HuH-7.5 (cell line): ENCODE measurements around the gene CENPP.

Source experiments
- DNase-seq: peaks from one replicate; pipeline ENCODE4 v3.0.0; 2011; ENCODE audit warnings: low spot score

CENPP gene

DNA sequence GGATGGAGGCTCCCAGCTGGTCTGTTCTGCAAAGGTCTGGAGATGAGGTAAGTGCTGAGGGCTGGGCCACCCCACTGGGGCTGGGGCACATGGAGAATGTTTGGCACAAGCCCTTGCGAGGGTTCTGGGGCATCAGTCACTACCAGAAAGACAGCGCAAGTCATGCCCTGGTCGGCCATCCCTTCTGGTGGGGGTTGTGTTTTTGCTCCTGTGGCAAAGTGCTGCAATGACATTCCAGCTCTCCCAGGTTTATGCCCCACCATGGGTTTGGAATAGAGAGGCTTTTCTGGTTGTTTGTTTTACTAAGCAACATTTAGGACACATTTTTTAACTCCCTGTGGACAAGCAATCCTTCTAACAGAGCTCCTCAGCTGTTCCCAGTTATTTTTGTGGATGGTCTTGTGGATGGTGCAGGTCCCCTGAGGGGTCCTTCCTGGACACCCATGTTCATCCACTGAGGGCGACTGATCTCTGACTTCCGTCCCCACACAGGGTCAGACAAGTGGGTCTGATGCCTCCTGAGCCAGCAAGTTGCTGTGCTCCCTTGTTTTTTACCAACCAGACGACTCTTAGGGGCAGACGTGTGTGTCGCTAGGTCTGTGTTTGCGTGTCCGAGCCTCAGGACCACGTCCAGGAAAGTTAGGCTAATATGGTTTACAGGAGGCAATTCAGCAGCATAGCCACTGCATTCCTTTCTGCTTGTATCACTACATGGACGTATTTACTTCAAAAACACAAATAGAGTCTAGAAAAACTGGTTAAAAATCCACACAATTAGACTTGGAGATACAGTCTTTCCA, 274.9 kb downstream of the CENPP start:
- DNase-seq = no peak

DNA sequence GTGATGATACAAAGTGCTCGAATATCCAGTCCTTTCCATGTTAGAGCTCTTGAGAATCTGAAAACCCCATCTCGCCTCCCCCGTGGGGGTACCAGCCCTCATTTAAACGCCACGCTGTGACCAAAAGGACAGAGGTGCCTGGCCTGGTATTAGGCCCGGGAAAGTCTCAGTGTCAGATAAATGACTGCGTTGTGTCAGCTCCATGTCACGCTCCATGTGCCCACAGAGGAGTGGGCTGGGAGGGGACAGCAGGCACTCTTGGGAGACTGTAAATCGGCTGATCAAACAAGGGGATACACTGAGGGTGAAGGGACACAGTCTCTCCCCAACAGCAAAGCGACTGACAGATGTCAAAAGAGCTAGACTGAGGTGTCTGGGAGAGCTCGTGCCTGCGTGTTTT, 275.7 kb downstream of the CENPP start:
- no peak for DNase-seq

DNA sequence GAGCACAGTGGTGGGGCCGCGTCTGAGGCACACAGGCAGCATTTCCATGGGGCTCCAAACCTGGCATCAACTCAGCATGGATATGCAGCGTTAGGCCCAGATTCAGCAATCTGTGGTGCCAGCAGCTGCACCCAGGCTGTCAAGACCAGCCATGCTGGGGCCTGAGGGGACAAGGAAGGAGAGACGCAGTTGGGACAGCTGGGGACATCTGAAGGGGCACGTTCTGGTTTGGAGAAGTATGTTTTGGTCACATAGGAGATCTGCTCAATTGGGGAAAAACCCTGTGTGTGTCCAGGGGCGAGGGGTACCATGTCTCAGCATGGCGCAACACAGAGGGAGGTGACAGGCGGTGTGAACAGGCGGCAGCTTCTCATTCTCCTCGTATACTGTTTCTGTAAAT, 276.7 kb downstream of the CENPP start:
- no peak for DNase-seq

DNA sequence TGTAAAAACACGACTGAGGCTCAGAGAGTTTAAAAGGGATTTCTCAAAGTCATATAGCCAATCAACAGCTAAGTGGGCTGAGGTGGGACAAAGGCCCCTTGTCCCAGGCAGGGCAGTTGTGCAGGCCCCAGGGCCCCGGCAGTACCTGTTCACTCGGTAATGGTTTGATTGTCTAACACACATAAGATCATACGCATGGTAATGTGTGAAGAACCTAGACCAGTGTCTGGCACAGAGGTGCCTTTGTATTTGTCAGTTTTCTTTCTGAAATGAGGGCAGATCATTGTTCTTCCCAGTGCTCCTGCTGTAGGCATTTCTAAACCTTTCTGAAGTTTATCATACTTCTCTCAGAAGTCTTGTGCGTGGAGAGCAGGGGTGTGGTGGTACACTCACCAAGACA, 277.3 kb downstream of the CENPP start:
- DNase-seq = no peak

DNA sequence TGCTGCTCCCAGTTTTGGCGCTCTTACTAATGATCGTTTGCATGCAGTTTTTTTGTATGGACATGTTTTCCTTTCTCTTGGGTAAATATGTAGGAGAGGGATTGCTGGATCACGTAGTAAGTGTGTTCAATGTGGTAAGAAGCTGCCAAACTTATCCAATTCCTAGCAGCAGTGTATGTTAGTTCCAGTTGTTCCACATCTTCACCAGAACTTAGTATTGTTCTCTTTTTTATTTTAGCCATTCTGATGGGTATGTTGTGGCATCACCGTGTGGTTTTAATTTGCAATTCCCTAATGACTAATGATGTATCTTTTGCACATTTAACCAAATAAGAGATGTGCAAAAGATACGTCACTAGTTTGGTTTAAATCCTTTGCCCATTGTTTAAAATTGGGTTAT, 278.2 kb downstream of the CENPP start:
- no peak for DNase-seq

DNA sequence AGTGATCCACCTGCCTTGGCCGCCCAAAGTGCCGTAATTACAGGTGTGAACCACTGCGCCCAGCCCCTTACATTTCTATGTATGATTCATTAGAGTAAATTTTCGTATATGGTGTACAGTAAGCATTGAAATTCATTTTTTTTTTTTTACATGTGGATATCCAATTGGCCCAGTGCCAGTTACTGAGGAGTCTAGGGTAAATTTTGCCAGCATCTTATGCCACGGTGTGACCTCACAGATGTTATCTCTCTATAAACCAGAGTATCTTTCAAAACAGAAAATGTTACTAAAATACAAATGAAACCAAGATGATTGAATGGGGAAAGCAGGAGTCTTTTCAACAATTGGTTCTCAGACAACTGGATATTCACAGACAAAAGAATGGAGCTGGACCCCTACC, 279.5 kb downstream of the CENPP start:
- no peak for DNase-seq

DNA sequence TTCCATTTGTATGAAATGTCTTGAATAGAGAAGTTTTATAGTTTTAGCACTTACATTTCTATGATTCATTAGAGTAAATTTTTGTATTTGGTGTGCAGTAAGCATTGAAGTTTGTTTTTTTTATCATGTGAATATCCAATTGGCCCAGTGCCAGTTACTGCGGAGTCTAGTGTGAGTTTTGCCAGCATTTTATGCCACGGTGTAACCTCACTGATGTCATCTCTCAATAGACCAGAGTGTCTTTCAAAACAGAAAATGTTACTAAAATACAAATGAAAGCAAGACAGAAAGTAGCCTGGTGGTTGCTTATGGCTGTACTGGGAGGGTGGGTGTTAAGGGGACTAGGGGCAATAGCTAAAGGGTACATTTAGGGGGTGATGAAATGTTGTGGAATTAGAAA, 281.3 kb downstream of the CENPP start:
- DNase-seq = no peak

DNA sequence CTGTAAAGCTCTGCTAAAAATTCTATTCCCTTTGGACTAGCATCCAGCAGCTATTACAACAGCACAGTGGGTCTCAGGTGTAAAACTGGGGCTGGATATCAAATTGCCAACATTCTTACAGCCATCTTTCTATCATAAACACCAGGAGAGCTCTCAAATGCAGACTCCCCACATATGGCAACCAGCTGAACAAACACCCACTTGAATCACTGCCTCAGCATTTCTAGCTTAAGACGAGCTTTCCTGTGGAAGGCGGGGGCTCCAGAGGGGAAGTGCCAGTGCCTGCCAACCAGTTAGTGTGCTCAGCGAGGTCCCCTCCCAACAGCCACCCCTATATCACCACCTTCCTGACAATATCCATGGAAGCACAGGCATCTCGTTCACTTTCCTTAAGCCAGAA, 282.0 kb downstream of the CENPP start:
- DNase-seq = no peak

DNA sequence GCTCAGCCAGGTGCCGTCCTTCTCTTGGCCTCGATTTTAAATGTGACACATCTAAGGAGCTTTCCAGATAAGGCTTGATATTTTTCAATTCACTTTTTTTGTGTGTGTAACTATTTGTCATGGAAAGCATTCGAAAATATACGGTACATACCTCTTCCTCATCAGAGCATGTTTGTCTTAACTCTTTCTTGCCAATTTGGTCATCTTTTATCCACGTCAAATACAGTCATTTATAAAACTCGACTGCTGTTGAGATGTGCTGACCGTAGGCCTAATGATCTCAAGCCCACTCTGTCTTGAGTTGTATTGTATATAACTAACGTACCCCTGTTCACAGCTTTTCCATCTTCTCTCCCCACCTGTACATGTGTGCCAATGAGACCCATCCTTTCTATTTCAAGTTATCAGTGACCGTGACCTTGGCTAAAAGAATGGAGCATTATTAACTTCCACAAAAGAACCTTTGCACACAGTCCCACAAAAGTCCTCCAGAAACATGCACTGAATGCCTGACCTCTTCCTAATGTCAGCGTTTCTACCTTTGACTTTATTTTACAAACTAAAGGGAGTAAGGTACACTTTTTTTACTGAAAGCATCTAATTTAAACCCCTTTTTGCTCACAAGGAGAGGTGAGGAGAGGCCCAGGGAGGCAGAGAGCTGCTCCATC, 282.6 kb downstream of the CENPP start:
- no peak for DNase-seq

DNA sequence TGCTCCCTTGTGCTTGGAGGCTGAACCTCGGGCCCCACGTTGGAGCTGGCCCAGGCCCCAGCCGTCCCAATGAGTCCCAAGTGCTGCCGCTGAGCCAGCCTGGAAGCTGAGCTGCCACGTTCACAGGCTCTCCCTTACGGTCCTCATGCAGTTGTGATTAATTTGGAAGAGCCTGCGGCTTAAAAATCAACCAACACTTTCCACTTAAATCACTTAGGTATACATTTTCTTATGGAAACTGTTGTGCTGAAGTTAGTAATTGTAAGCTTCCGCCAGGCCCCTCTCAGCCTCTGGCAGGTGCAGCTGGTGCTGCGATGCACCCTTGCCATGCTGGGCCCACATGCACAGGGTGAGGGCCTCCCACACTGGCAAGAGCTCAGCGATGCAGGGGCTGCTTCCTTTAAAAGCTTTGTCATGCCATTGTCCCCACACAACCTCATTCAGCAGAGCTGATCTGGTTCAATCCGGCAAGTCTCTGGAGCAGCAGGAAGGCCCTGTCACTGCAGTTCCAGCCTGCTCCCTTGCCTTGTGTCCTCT, 283.2 kb downstream of the CENPP start:
- no peak for DNase-seq

DNA sequence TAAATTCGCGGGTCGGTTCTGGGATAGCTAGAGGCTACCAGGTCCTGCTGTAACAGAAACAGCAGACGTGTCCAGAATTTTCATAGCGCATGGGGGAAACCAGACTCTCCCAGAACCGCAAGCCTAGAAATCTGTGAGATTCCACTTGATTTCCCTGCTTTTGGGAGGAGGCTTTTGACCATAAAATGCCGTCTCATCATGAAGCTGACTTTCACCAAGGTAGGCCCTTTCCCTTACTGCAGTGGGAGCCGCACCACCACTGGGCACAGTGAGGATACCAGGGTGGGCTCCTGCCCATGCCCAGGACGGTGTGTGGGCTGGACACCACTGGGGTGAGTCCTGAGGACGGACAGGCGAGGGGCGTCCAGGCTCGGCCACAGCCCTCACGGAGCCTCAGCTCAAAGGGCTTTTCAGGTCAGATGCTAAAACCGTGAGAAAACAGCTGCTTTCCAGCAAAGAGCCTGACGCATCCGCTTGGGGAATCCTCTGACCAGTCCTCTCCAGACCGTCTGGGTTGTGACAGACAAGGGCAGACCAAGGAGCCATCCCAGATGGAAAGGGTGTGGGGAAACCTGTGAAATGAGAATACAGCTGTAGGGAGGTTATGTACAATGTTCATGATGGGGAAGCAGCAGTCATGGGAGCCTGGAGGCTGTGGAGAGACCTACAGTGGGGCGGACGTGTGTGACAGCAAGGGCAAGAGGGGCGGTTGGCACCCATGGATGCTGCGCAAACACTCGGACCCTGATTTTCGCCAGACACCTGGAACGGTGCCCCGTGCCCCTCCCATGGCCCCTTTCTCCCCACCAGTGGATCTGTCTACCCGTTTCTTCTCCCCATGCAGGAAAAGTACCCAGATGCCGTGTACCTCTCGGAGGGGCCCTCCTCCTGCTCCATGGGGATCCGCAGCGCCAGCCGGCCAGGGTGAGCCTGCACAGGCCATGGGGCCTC, 285.0 kb downstream of the CENPP start:
- no peak for DNase-seq

DNA sequence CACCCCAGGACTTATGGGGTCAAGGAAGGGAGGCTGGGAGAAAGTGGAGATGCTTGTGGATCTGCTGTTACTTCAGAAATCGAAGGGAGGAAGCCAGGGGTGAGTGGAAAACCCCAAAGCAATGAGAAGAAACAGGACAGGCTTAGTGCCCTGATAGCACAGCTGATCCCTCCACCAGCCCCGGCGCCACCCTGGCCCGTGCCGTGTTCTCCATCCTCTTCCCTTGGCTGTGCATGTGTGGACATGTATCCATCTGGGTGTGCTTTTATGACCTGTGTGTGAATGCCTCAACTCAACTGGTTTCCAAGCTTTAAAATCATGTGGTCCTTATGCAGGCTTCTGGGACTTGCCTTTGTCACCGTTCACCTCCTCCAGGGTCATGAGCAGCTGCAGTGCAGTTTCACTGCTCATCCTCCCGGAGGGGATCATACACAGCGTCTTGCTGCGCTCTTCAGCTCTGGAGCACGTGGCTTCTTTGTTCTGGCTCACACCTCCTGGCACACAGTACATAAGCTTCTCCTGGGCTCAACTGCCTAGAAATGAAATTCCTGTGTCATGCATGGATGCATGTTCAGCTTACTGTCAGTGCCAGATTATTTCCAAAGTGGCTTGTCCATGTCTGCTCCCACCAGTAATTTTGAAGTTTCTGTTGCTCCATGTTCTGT, 286.0 kb downstream of the CENPP start:
- DNase-seq = no peak

DNA sequence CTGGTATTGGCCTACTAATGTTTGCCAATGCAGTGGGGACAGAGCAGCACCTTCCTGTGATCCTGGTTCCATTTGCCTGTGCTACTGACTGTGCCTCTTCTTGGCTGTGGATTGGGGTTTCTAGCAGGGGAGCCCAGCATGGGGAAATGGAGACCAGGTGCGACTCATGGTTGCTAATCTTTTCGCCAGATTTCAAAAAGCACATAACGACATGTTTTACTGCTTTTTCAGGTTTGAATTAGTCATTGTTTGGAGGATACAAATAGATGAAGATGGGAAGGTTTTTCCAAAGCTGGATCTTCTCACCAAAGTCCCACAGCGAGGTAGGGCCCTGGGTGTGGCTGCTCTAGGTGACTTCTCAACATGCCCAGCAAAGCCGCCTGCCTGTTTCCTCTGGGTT, 286.5 kb downstream of the CENPP start:
- no peak for DNase-seq

DNA sequence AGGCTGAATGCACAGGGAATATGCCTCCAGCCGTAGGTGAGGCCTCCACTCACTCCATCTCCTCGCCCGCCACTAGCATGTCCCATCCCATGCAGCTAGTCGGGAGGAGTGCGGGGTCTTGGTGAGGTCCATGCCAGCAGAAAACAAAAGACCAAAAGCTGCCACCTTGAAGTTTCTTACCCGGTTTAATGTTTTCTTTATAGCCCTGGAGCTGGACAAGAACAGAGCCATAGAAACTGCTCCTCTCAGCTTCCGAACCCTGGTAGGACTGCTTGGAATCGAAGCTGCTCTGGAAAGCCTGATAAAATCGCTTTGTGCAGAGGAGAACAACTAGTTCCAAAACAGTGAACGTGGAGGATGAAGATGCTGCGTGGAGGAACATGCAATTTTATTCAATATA, 287.1 kb downstream of the CENPP start:
- no peak for DNase-seq

DNA sequence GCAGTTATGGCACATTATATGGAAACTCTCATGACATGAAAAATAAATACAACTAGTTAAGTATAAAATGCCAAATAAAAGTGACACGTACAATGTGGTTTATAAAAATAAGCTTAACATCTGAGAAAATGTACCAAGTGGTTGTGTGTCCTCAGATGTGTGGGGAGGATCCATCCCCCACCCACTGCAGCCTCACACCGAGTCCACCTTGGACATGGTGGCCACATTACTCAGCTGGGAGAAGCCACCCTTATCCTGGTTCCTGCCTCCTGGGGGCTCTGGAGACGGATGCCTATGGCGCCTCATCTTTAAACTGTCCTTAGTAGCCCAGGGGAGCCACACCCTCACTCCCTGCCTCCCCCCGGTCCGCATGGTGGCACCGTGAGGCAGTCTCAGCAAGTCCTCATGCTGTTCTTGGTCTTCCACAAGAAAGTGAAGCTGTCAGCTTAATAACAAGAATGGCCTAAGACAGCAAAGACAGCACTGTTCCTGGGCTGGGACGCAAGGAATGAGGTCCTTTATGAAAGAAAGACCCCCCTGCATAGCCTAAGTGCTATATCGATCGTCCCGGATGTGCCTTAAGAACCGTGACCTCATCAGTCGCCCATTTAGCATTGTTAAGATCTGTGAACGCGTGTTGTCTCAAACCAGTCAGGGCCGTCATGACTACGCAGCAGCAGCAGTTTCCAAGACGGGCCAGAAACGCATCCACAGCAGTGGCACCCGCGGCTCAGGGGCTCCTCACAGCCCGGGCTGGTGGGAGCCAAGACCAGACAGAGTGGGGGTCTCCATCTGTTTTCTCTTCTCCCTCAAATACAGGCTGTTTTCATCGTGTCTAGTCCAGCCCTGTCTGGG, 287.7 kb downstream of the CENPP start:
- DNase-seq = no peak

DNA sequence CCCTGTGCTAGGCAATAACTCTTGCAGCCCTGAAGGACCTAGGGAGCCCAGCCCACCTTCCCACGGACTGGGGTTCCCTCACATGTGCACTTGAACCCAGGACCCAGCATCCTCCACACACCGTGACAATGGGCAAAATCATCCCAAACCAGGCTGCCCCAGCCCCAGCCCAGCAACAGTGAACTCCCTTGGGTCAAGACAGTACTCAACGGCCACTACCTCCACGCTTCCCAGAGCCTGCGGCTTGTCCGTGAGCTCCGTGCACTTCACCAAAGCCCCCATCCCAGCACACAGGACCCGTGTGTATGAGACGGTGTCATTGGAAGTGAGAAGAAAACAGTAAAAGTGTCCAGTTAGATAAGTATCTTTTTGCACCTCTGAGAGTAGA, 288.4 kb downstream of the CENPP start:
- DNase-seq = no peak

DNA sequence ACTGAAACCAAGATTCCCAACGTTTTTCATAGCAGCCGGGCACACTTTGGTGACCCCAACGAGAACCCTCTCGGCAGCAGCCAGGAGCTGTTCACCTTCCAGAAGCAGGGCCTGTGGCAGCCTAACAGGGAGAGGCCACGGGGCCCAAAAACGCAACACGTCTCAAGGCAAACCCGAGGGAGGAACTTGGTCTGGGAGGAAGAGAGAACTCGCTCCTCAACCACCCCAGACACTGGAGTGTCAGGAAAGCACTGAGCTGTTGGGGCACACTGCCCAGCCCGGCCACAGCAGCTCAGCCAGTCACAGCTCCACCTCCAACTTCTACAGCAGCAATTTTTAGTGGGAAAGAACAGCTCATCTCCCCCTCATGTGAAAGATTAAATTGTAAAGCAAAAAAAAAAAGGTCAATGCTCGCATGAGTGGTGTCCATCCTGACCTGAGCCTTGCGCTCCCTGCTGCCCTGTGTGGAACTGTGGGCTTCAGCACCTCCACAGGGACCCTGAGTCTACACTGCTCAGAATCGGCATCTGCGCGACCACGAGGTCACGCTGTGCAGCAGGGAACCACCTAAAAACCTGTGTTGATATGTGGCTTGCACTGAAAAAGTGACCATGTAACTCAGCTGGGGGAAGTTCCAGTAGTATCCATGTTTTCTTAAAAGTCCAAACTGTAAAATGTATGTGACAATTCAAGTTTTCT, 289.2 kb downstream of the CENPP start:
- no peak for DNase-seq

DNA sequence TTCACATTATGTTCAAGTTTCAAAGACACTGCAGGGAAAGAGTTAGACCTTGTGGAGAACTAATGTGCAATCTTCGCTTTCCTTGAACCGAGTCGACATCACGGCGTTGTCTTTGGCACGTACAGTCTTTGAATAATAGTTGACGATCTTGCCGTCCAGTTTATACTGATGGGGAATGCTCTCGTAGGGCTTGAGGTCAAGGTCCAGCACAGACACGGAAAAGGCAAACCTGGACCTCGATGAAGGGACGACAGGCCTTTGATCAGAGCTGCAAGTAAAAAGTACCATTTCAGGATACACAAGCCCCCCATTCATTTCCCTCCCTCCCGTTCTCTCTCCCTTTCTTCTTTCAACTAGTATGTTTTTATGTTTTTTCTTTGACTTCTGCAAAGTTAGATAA, 290.0 kb downstream of the CENPP start:
- DNase-seq = no peak

DNA sequence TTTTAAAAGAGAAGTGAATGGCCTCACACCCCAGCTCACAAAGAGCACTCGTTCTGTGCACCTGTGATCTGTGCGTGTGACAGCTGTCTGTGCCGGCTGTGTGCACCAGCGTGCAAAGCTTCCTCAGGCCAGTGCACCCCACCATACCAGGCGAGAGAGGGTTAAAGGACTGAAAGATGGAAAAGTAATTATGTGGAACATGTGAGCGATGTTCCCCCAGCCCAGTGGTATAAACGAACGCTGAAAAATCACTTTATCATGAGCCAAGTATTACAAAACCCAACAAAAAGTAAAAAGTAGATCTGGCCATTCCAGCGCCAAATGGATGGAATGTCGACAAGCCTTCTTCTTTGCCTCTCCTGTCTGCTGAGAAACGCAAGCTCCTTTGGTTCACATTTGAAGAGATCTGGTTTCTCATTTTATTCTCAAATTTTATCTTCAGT, 290.5 kb downstream of the CENPP start:
- no peak for DNase-seq

DNA sequence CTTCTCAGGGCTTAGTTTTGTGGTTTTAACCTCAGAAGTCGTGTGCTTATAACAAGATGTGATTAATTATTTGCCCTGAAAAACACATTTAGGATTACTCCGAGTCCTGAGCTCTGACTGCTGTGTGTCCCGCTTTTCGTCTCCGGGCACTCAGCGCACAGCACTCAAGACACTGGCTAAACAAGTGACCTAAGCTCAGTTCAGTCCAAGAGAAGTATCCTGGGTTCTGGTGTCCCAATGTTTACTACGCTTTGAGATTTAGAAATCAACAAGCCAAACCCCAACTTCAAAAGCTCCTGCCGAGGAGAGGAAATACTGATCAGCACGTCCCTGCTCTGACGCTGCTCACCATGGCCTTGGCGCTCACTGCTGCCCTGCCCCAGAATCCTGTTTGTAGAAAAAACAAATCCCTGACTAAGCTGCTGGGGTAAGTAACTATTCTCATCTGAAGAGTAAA, 290.9 kb downstream of the CENPP start:
- DNase-seq = no peak
